GM12864 (cell line): ENCODE results near the gene C1QA.

ENCODE experiments used
- DNase-seq: peaks from one replicate; pipeline ENCODE4 v3.0.0-alpha.2; 2011; ENCODE audit warnings: low read depth
- H3K4me3 ChIP-seq: 2 replicates; pipeline ENCODE4 v1.5.1; 2011; ENCODE audit warnings: mild to moderate bottlenecking, low read depth, low read length, control low read depth
- TF ChIP-seq, protein P1 (sequence below): IDR thresholded peaks from 2 replicates; pipeline ENCODE4 v1.5.1; 2011; ENCODE audit warnings: low read depth, mild to moderate bottlenecking, moderate library complexity, low read length, control low read depth, inconsistent platforms; ENCODE audit errors: missing control alignments

The C1QA gene

DNA sequence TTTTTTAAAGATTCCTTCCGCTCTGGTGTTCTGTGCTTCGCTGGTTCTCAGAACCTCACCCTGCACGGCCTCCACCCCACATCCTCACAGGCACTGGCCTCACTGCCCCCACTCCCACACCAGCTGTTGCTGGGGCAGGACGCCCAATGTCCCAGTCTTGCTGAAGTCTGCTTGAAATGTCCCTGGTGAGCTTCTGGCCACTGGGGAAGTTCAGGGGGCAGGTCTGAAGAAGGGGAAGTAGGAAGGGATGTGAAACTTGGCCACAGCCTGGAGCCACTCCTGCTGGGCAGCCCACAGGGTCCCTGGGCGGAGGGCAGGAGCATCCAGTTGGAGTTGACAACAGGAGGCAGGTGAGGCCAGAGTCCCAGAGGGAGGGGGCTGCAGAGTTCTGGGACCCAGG, at the start of gene C1QA:
Gene C1QA, plus strand, starts transcription at position 276 of the 400 bp plus-strand sequence. CDS start 989 bp downstream, outside the sequence.
- DNase-seq = no peak
- TF ChIP-seq, protein P1, sequence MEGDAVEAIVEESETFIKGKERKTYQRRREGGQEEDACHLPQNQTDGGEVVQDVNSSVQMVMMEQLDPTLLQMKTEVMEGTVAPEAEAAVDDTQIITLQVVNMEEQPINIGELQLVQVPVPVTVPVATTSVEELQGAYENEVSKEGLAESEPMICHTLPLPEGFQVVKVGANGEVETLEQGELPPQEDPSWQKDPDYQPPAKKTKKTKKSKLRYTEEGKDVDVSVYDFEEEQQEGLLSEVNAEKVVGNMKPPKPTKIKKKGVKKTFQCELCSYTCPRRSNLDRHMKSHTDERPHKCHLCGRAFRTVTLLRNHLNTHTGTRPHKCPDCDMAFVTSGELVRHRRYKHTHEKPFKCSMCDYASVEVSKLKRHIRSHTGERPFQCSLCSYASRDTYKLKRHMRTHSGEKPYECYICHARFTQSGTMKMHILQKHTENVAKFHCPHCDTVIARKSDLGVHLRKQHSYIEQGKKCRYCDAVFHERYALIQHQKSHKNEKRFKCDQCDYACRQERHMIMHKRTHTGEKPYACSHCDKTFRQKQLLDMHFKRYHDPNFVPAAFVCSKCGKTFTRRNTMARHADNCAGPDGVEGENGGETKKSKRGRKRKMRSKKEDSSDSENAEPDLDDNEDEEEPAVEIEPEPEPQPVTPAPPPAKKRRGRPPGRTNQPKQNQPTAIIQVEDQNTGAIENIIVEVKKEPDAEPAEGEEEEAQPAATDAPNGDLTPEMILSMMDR = no peak
- no peak within 1 kb of the TSS for H3K4me3 ChIP-seq

DNA sequence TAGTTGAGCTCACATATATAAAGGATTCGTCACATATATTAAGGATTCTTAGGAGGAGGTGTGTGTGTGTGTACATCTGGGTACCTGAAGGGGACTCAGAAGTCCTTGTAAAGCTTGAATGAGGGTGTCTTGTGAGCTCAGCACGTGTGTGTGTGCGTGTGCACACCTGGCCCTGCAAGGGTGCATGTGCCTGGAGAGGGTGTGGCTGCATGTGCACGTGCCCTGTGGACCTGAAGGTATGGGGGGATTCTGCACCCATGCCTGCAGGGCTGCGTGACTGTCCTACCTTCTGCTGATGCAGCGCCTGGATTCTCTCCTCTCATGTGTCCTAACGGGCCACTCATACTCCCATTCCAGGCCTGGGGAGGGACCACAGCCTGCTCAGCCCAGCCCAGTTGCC, 49.2 kb upstream of the C1QA start:
- DNase-seq = no peak
- TF ChIP-seq, protein P1 = no peak

GRCh38 chr1:22588899-22589422, 47.5 kb upstream of the C1QA start:
- H3K4me3 ChIP-seq = no peak overlapping the region
- TF ChIP-seq, protein P1 = no peak
- no peak for DNase-seq

More for the DNA sequence above, 49.2 kb upstream of the C1QA start:
- H3K4me3 ChIP-seq = no peak overlapping the region

DNA sequence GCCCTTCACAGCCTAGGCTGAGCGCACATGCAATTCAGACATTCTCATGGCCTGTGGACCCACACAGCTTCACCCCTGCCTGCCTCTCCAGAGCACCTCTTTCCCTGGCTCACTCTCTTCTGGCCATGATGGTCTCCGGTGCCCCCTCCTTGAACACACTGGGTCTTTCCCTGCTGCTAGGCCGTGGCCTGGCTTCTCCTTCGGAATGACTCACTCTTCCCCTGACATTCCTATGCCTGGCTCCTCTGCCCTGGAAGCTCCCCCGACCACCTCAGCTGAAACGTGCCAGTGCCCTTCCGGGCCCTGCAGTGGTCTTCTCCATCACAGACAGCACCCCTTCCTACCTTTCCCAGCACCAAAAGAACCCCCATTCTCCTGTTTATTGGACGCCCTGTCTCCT, 44.9 kb upstream of the C1QA start:
- DNase-seq = no peak
- no peak overlapping the region for H3K4me3 ChIP-seq
- TF ChIP-seq, protein P1 = no peak

DNA sequence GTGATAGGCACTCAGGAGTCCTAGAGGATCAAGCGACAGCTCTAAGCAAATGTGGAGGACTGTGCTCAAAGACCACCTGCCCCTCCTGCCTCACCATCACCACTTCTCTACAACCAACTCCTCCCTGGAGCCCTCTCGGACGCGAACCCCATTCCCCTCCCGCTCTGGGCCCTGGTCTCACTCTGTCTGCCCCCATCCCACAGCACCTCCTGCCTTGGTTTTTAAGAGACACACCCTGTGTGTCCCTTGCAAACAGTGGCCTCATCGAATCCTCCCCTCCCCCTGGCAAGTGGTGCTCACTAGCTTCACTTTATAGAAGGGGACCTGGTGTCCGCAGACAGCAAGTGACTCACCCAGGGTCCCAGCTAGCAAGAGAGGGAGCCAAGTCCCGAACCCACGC, 44.4 kb upstream of the C1QA start:
- TF ChIP-seq, protein P1 = no peak
- H3K4me3 ChIP-seq = no peak overlapping the region
- no peak for DNase-seq

- TF ChIP-seq, protein P1 = no peak
- DNase-seq = no peak
- no peak overlapping the region for H3K4me3 ChIP-seq
These were observed 43.3 kb upstream of the C1QA start for GRCh38 chr1:22592919-22593790.

DNA sequence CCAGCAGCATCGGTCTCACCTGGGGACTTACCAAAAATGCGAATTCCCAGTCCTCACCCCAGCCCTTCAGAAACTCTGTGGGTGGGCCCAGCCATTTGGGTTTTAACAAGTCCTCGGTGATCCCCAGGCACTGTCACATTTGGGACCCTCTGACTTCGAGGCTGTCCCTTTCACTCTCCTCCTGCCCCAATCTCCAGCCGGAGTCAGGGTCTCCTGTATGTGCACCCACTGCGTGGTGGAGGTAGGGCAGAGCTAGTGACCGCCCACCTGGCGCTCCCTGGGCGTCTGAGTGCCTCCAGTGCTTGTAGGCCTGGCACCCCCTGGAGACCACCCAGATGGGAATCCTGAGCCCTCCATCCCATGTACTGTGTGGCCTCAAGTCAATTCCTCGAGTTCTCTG, 42.0 kb upstream of the C1QA start:
- DNase-seq = no peak
- no peak overlapping the region for H3K4me3 ChIP-seq
- TF ChIP-seq, protein P1 = no peak
